Gastrocnemius medialis (tissue), 4 donors: ENCODE results near the gene QDPR. TPM values are rescaled to one million over a fixed set of nuclear protein-coding genes. Genes with fewer than 3 reads are reported as not detected.

ENCODE experiments used
- ATAC-seq, 2 donors: fragments of 150-250 bp; one replicate each; pipeline ENCODE4 v1.9.1; 2016
- DNase-seq, 2 donors: peaks; one replicate each; pipeline ENCODE4 v3.0.0-alpha.2; 2019
- H3K27ac ChIP-seq, 4 donors: fragments of 200-600 bp; sonication (generic); 1 replicate in 1 of 4; 2 replicates in 3 of 4; pipeline ENCODE4 v1.5.1; 2016 to 2018; ENCODE audit warnings: mild to moderate bottlenecking in 2 of 4, moderate library complexity in 1 of 4
- H3K27me3 ChIP-seq, 3 donors: fragments of 200-600 bp; sonication (generic) in 2 of 3; 1 replicate in 1 of 3; 2 replicates in 2 of 3; pipeline versions ENCODE4 v1.5.1 to v1.6.0; 2016 to 2019; ENCODE audit warnings: mild to moderate bottlenecking in 1 of 3, moderate library complexity in 1 of 3
- H3K36me3 ChIP-seq, 2 donors: fragments of 200-600 bp; sonication (generic) in 1 of 2; one replicate each; pipeline ENCODE4 v1.5.1; 2017 to 2018
- H3K4me1 ChIP-seq, 2 donors: fragments of 200-600 bp; sonication (generic) in 1 of 2; one replicate each; pipeline ENCODE4 v1.5.1; 2016 to 2017; ENCODE audit warnings: mild to moderate bottlenecking in 2 of 2
- H3K4me3 ChIP-seq, 4 donors: fragments of 200-600 bp; sonication (generic) in 3 of 4; 1 replicate in 1 of 4; 2 replicates in 3 of 4; pipeline ENCODE4 v1.5.1; 2016 to 2019; ENCODE audit warnings: mild to moderate bottlenecking in 2 of 4
- H3K9me3 ChIP-seq, 3 donors: fragments of 200-600 bp; sonication (generic) in 2 of 3; 1 replicate in 1 of 3; 2 replicates in 2 of 3; pipeline ENCODE4 v1.5.1; 2016 to 2019
- POLR2A ChIP-seq, 2 donors: fragments of 450-650 bp; IDR thresholded peaks; one replicate each; pipeline ENCODE4 v1.6.1; 2017; ENCODE audit warnings: antibody characterized with exemption in 2 of 2, mild to moderate bottlenecking in 2 of 2, moderate library complexity in 2 of 2
- in situ Hi-C, 4 donors: fragments of 200-750 bp; cut with MboI; loops; one replicate each; pipeline versions ENCODE4 v1.15.0 to v1.8.0; 2017; ENCODE audit warnings: low sequenced_read_pairs in 4 of 4
- intact Hi-C: fragments of 100-400 bp; cut with DNase I; formaldehyde crosslinking; loops from one replicate; pipeline ENCODE4 v1.15.1; 2023; ENCODE audit warnings: low total_unique reads
- total RNA-seq, 4 donors: library from RNA; depleted of rRNA; stranded (reverse); fragments of >200 nt; gene quantifications; one replicate each; pipeline versions ENCODE4 v1.1.0 to v1.2.3, GENCODE V29; 2016
- TF ChIP-seq, protein P1 (sequence below), 5 experiments: fragments of 450-650 bp in 3 of 5; fragments of 200-600 bp in 2 of 5; sonication (generic) in 2 of 5; IDR thresholded peaks in 4 of 5; conservative IDR thresholded peaks in 1 of 5; 1 replicate in 4 of 5; 2 replicates in 1 of 5; pipeline ENCODE4 v1.5.1; 2016 to 2019; ENCODE audit warnings: antibody characterized with exemption in 5 of 5, mild to moderate bottlenecking in 3 of 5, moderate library complexity in 3 of 5

The QDPR gene
- total RNA-seq, 4 donors from 2014 or later = 6.9 to 15.6 (median 9.1) TPM

GRCh38 chr4:17526695-17527477 lies 15.0 kb upstream of the QDPR start:
- TF ChIP-seq POLR2A (IDR thresholded peaks at IDR 0.05) = no peak
- TF ChIP-seq, protein P1, sequence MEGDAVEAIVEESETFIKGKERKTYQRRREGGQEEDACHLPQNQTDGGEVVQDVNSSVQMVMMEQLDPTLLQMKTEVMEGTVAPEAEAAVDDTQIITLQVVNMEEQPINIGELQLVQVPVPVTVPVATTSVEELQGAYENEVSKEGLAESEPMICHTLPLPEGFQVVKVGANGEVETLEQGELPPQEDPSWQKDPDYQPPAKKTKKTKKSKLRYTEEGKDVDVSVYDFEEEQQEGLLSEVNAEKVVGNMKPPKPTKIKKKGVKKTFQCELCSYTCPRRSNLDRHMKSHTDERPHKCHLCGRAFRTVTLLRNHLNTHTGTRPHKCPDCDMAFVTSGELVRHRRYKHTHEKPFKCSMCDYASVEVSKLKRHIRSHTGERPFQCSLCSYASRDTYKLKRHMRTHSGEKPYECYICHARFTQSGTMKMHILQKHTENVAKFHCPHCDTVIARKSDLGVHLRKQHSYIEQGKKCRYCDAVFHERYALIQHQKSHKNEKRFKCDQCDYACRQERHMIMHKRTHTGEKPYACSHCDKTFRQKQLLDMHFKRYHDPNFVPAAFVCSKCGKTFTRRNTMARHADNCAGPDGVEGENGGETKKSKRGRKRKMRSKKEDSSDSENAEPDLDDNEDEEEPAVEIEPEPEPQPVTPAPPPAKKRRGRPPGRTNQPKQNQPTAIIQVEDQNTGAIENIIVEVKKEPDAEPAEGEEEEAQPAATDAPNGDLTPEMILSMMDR (IDR thresholded peaks at IDR 0.05 in 4 of 5, conservative IDR thresholded peaks at IDR 0.05 in 1 of 5) = no peak
- Histone ChIP-seq H3K27me3 (no peaks in the 10 kb centered on the region), H3K4me1 (no peaks in the 10 kb centered on the region), H3K9me3 (no peaks in the 10 kb centered on the region), H3K36me3 (no peaks in the 10 kb centered on the region), H3K27ac (no peak overlapping the region), H3K4me3 (no peak overlapping the region)
- DNase-seq (no peak), ATAC-seq (no peak)
- in situ Hi-C loops = loop anchor here (25.0 kb wide), 2 partner anchors 860 to 1060 kb away; no protein-coding TSS in a partner anchor
- intact Hi-C loops = no loop called here

DNA sequence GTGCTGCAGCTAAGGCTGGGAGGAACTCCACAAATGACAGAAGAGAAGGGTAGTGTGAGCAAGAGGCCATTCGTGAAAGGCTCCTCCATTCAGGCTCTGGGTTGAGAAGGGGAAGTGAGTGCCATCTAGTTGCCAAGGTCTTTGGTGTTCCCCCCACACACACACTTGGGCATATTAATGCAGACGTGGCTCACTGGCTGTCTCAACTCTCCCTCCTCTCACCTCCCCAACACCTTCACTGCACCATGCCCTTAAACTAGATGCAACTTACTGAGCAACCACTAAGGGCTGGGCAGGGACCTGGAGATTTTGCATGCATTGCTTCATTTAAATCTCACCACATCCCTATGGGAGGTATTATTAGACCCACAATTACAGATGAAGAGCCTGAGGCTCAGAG lies 11.8 kb upstream of the QDPR start:
- in situ Hi-C loops (no loop called here), intact Hi-C loops (no loop called here)
- Histone ChIP-seq H3K36me3 (no peaks in the 10 kb centered on the region), H3K27ac (no peak overlapping the region), H3K4me3 (no peak overlapping the region), H3K27me3 (no peaks in the 10 kb centered on the region), H3K4me1 (no peaks in the 10 kb centered on the region), H3K9me3 (no peaks in the 10 kb centered on the region)
- no peak for ATAC-seq
- DNase-seq = no peak
- TF ChIP-seq, protein P1 (IDR thresholded peaks at IDR 0.05 in 4 of 5, conservative IDR thresholded peaks at IDR 0.05 in 1 of 5) = no peak
- TF ChIP-seq POLR2A (IDR thresholded peaks at IDR 0.05) = no peak

- intact Hi-C loops (no loop called here), in situ Hi-C loops (no loop called here)
- Histone ChIP-seq H3K27me3 (no peaks in the 10 kb centered on the region), H3K27ac (no peak overlapping the region), H3K36me3 (no peaks in the 10 kb centered on the region), H3K4me3 (no peak overlapping the region), H3K4me1 (no peaks in the 10 kb centered on the region), H3K9me3 (no peaks in the 10 kb centered on the region)
- DNase-seq (no peak), ATAC-seq (no peak)
- TF ChIP-seq, protein P1 (IDR thresholded peaks at IDR 0.05 in 4 of 5, conservative IDR thresholded peaks at IDR 0.05 in 1 of 5) = no peak
- TF ChIP-seq POLR2A (IDR thresholded peaks at IDR 0.05) = no peak
Measured at GRCh38 chr4:17521595-17521994, 9.7 kb upstream of the QDPR start.

DNA sequence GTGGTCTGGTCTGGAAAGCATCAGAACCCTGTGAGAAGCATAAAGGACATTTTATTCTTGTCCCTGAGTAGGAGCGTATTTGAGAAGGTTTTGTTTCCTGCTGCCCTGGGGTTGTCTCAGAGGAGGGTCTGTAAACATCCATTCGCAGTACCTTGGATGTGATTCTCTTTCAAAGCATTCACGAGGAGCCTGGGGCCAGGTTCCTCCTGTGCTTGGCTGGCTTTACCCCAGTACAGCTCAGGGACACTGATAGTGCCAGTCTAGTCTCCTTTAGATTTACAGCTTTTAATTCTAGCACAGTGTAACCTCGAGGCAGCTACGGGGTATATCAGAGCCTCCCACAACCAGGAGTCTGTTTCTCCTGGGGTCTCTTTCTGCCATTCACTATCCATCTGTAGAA lies 5.8 kb upstream of the QDPR start:
- DNase-seq (no peak), ATAC-seq (no peak)
- no peak for TF ChIP-seq POLR2A (IDR thresholded peaks at IDR 0.05)
- TF ChIP-seq, protein P1 (IDR thresholded peaks at IDR 0.05 in 4 of 5, conservative IDR thresholded peaks at IDR 0.05 in 1 of 5) = no peak
- in situ Hi-C loops = no loop called here
- intact Hi-C loops = no loop called here
- no peak overlapping the region for H3K4me3 ChIP-seq
- H3K9me3 ChIP-seq = no peaks in the 10 kb centered on the region
- no peaks in the 10 kb centered on the region for H3K4me1 ChIP-seq
- no peaks in the 10 kb centered on the region for H3K36me3 ChIP-seq
- no peaks in the 10 kb centered on the region for H3K27me3 ChIP-seq
- no peak overlapping the region for H3K27ac ChIP-seq
